HepG2 (cell line): ENCODE data around the gene NOP56. TPM values are rescaled to one million over a fixed set of nuclear protein-coding genes. Genes with fewer than 3 reads are reported as not detected.

Experiments used
- CBX5 ChIP-seq: sonication (generic); formaldehyde crosslinking; IDR thresholded peaks from 2 replicates; pipeline ENCODE4 v1.4.0; 2020; ENCODE audit warnings: missing genetic modification reagents, borderline replicate concordance
- CREB1 ChIP-seq, 2 experiments: fragments of 450-650 bp in 1 of 2; IDR thresholded peaks; 2 replicates each; pipeline ENCODE4 v1.6.1; 2016 to 2017; ENCODE audit warnings: control low read depth in 1 of 2, mild to moderate bottlenecking in 1 of 2, missing compliant biosample characterization in 1 of 2, missing genetic modification characterization in 1 of 2
- ERF ChIP-seq: IDR thresholded peaks from 2 replicates; pipeline ENCODE4 v1.6.1; 2018; ENCODE audit warnings: missing biosample characterization, missing genetic modification reagents
- HES4 ChIP-seq: sonication (generic); formaldehyde crosslinking; IDR thresholded peaks from 2 replicates; pipeline ENCODE4 v1.9.0; 2021; ENCODE audit warnings: mild to moderate bottlenecking, missing genetic modification reagents, borderline replicate concordance
- HHEX ChIP-seq: IDR thresholded peaks from 2 replicates; pipeline ENCODE4 v1.6.1; 2016; ENCODE audit warnings: control low read depth
- NFKBIZ ChIP-seq: IDR thresholded peaks from 2 replicates; pipeline ENCODE4 v1.6.1; 2018; ENCODE audit warnings: missing genetic modification reagents, missing compliant biosample characterization
- NRL ChIP-seq: sonication (generic); formaldehyde crosslinking; IDR thresholded peaks from 2 replicates; pipeline ENCODE4 v1.5.0; 2020; ENCODE audit warnings: missing genetic modification reagents, mild to moderate bottlenecking, moderate library complexity, borderline replicate concordance
- RBM22 ChIP-seq: fragments of 200-400 bp; formaldehyde crosslinking; optimal IDR thresholded peaks from 2 replicates; pipeline ENCODE3; 2017; ENCODE audit warnings: mild to moderate bottlenecking, low read length, moderate library complexity
- SALL2 ChIP-seq: sonication (generic); formaldehyde crosslinking; IDR thresholded peaks from 2 replicates; pipeline ENCODE4 v1.8.1; 2023; ENCODE audit warnings: mild to moderate bottlenecking, missing genetic modification reagents, inconsistent platforms
- SATB2 ChIP-seq: sonication (generic); formaldehyde crosslinking; IDR thresholded peaks from 2 replicates; pipeline ENCODE4 v1.5.0; 2020; ENCODE audit warnings: missing genetic modification reagents
- TEAD2 ChIP-seq: sonication (generic); formaldehyde crosslinking; IDR thresholded peaks from 2 replicates; pipeline ENCODE4 v1.9.0; 2021; ENCODE audit warnings: missing genetic modification reagents
- TRIM24 ChIP-seq: sonication (generic); formaldehyde crosslinking; IDR thresholded peaks from 2 replicates; pipeline ENCODE4 v1.8.0; 2022; ENCODE audit warnings: mild to moderate bottlenecking, missing genetic modification reagents
- ZBTB38 ChIP-seq: sonication (generic); formaldehyde crosslinking; IDR thresholded peaks from 2 replicates; pipeline ENCODE4 v1.5.1; 2020; ENCODE audit warnings: mild to moderate bottlenecking, missing genetic modification reagents
- ZNF138 ChIP-seq: sonication (generic); formaldehyde crosslinking; IDR thresholded peaks from 2 replicates; pipeline ENCODE4 v1.5.0; 2020; ENCODE audit warnings: mild to moderate bottlenecking, low read depth, missing genetic modification reagents
- ZNF232 ChIP-seq: sonication (generic); formaldehyde crosslinking; IDR thresholded peaks from 2 replicates; pipeline ENCODE4 v1.4.0; 2020; ENCODE audit warnings: missing genetic modification reagents, borderline replicate concordance
- ZNF563 ChIP-seq: sonication (generic); formaldehyde crosslinking; IDR thresholded peaks from 2 replicates; pipeline ENCODE4 v1.8.0; 2022; ENCODE audit warnings: mild to moderate bottlenecking, moderate library complexity, missing genetic modification reagents
- ZNF572 ChIP-seq: sonication (generic); formaldehyde crosslinking; IDR thresholded peaks from 2 replicates; pipeline ENCODE4 v1.5.1; 2020; ENCODE audit warnings: mild to moderate bottlenecking, missing genetic modification reagents
- polyA plus RNA-seq, 8 experiments: library from polyadenylated mRNA; depleted of rRNA in 3 of 8; stranded (reverse) in 7 of 8; unstranded in 1 of 8; fragments of >200 nt; fragmentation: Illumina TruSeq in 4 of 8; extraction: Trizol in 4 of 8; gene quantifications; 2 replicates each; pipeline versions ENCODE4 v1.2.1 to v1.2.3, GENCODE V29; 2011 to 2016; ENCODE audit warnings: low read depth in 4 of 8, missing spikeins in 1 of 8, mixed read lengths in 1 of 8; ENCODE audit not compliant: insufficient read depth in 1 of 8
- total RNA-seq, 5 experiments: library from RNA; depleted of rRNA; stranded (reverse); fragments of >200 nt; fragmentation: Illumina TruSeq; extraction: Trizol; gene quantifications; 2 replicates each; pipeline ENCODE4 v1.2.3, GENCODE V29; 2016; ENCODE audit warnings: low read depth in 1 of 5
- TF ChIP-seq, protein P1 (sequence below): fragments of 450-650 bp; IDR thresholded peaks from 2 replicates; pipeline ENCODE4 v1.6.1; 2017; ENCODE audit warnings: mild to moderate bottlenecking
- TF ChIP-seq, protein P2 (sequence below): sonication (generic); formaldehyde crosslinking; IDR thresholded peaks from 2 replicates; pipeline ENCODE4 v1.5.1; 2020; ENCODE audit warnings: mild to moderate bottlenecking, missing genetic modification reagents, borderline replicate concordance
- TF ChIP-seq, protein P3 (sequence below): sonication (generic); formaldehyde crosslinking; IDR thresholded peaks from 2 replicates; pipeline ENCODE4 v1.5.1; 2020; ENCODE audit warnings: mild to moderate bottlenecking, moderate library complexity, missing genetic modification reagents

Gene NOP56
- total and polyA plus RNA-seq, 2 of the 13 experiments (the other 11 are each of a cell fraction or from before 2014, with no cell fraction given), result 369 to 1,116 TPM

- TF ChIP-seq, protein P1, sequence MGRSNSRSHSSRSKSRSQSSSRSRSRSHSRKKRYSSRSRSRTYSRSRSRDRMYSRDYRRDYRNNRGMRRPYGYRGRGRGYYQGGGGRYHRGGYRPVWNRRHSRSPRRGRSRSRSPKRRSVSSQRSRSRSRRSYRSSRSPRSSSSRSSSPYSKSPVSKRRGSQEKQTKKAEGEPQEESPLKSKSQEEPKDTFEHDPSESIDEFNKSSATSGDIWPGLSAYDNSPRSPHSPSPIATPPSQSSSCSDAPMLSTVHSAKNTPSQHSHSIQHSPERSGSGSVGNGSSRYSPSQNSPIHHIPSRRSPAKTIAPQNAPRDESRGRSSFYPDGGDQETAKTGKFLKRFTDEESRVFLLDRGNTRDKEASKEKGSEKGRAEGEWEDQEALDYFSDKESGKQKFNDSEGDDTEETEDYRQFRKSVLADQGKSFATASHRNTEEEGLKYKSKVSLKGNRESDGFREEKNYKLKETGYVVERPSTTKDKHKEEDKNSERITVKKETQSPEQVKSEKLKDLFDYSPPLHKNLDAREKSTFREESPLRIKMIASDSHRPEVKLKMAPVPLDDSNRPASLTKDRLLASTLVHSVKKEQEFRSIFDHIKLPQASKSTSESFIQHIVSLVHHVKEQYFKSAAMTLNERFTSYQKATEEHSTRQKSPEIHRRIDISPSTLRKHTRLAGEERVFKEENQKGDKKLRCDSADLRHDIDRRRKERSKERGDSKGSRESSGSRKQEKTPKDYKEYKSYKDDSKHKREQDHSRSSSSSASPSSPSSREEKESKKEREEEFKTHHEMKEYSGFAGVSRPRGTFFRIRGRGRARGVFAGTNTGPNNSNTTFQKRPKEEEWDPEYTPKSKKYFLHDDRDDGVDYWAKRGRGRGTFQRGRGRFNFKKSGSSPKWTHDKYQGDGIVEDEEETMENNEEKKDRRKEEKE, result no peak
- 0 out of 2 replicates have a peak, but pooled peaks have one; percentile 34 for TF ChIP-seq SATB2 (CRISPR knock-in tag)
- TF ChIP-seq TEAD2 (CRISPR knock-in tag), result 0 out of 2 replicates have a peak, but pooled peaks have one; percentile 19
- 0 out of 2 replicates have a peak, but pooled peaks have one; percentile 57 for TF ChIP-seq HES4 (CRISPR knock-in tag)
- TF ChIP-seq CREB1 (IDR thresholded peaks at IDR 0.05), result no peak
- no peak for TF ChIP-seq CREB1 (CRISPR knock-in tag; IDR thresholded peaks at IDR 0.05)
- TF ChIP-seq HHEX (CRISPR knock-in tag), result no peak
- peak; percentile 68; the same call in 1 of the 2 replicates for TF ChIP-seq SALL2 (CRISPR knock-in tag)
- TF ChIP-seq ERF (CRISPR knock-in tag), result 0 out of 2 replicates have a peak, but pooled peaks have one; percentile 36
- no peak for TF ChIP-seq NFKBIZ
- TF ChIP-seq ZNF232, result no peak
- TF ChIP-seq ZBTB38 (CRISPR knock-in tag), result 0 out of 2 replicates have a peak, but pooled peaks have one; percentile 34
- TF ChIP-seq ZNF572 (CRISPR knock-in tag), result peak; percentile 83; the same call in 1 of the 2 replicates
- 0 out of 2 replicates have a peak, but pooled peaks have one; percentile 8 for TF ChIP-seq NRL (CRISPR knock-in tag)
- peak; percentile 11; the same call in 1 of the 2 replicates for TF ChIP-seq ZNF563 (CRISPR knock-in tag)
- TF ChIP-seq, protein P2, sequence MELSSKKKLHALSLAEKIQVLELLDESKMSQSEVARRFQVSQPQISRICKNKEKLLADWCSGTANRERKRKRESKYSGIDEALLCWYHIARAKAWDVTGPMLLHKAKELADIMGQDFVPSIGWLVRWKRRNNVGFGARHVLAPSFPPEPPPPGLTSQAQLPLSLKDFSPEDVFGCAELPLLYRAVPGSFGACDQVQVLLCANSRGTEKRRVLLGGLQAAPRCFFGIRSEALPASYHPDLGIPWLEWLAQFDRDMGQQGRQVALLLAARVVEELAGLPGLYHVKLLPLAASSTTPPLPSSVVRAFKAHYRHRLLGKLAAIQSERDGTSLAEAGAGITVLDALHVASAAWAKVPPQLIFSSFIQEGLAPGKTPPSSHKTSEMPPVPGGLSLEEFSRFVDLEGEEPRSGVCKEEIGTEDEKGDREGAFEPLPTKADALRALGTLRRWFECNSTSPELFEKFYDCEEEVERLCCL (CRISPR knock-in tag), result no peak
- TF ChIP-seq TRIM24 (CRISPR knock-in tag), result no peak
- peak; percentile 5 for TF ChIP-seq RBM22
- TF ChIP-seq, protein P3, sequence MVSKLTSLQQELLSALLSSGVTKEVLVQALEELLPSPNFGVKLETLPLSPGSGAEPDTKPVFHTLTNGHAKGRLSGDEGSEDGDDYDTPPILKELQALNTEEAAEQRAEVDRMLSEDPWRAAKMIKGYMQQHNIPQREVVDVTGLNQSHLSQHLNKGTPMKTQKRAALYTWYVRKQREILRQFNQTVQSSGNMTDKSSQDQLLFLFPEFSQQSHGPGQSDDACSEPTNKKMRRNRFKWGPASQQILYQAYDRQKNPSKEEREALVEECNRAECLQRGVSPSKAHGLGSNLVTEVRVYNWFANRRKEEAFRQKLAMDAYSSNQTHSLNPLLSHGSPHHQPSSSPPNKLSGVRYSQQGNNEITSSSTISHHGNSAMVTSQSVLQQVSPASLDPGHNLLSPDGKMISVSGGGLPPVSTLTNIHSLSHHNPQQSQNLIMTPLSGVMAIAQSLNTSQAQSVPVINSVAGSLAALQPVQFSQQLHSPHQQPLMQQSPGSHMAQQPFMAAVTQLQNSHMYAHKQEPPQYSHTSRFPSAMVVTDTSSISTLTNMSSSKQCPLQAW, result 0 out of 2 replicates have a peak, but pooled peaks have one; percentile 25
- 0 out of 2 replicates have a peak, but pooled peaks have one; percentile 14 for TF ChIP-seq CBX5 (CRISPR knock-in tag)
- TF ChIP-seq ZNF138, result 0 out of 2 replicates have a peak, but pooled peaks have one; percentile 14
These were observed 2.0 kb downstream of the NOP56 start (continued) for GRCh38 chr20:2654384-2654822.
